ENCODE results near the gene EMILIN3. TPM values are rescaled to one million over a fixed set of nuclear protein-coding genes. Genes with fewer than 3 reads are reported as not detected.

The EMILIN3 gene
- total RNA-seq, 1 experiment from 2014 or later: not detected

- peak overlapping the region; percentile 44 to 56 for H3K4me3 ChIP-seq (replicated peaks in 1 of 2; ENCODE audit: low read depth in 1 of 2, low read length in 2 of 2)
- DNase-seq (ENCODE audit: low read depth, low spot score) (no peak), ATAC-seq (no peak)
- TF ChIP-seq EZH2phosphoT487 (IDR thresholded peaks at IDR 0.05; ENCODE audit: borderline replicate concordance): no peak
- TF ChIP-seq, protein P1, sequence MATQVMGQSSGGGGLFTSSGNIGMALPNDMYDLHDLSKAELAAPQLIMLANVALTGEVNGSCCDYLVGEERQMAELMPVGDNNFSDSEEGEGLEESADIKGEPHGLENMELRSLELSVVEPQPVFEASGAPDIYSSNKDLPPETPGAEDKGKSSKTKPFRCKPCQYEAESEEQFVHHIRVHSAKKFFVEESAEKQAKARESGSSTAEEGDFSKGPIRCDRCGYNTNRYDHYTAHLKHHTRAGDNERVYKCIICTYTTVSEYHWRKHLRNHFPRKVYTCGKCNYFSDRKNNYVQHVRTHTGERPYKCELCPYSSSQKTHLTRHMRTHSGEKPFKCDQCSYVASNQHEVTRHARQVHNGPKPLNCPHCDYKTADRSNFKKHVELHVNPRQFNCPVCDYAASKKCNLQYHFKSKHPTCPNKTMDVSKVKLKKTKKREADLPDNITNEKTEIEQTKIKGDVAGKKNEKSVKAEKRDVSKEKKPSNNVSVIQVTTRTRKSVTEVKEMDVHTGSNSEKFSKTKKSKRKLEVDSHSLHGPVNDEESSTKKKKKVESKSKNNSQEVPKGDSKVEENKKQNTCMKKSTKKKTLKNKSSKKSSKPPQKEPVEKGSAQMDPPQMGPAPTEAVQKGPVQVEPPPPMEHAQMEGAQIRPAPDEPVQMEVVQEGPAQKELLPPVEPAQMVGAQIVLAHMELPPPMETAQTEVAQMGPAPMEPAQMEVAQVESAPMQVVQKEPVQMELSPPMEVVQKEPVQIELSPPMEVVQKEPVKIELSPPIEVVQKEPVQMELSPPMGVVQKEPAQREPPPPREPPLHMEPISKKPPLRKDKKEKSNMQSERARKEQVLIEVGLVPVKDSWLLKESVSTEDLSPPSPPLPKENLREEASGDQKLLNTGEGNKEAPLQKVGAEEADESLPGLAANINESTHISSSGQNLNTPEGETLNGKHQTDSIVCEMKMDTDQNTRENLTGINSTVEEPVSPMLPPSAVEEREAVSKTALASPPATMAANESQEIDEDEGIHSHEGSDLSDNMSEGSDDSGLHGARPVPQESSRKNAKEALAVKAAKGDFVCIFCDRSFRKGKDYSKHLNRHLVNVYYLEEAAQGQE (IDR thresholded peaks at IDR 0.05; ENCODE audit: low read depth): no peak
- H2AFZ ChIP-seq (ENCODE audit: low read depth, low read length, poor library complexity, severe bottlenecking): no peak overlapping the region
- H3K9me3 ChIP-seq (ENCODE audit: control insufficient read depth in 1 of 2, insufficient read depth in 1 of 2, low read depth in 1 of 2, low read length in 2 of 2): no peaks in the 10 kb centered on the region
- H3K27me3 ChIP-seq (ENCODE audit: insufficient read depth, low read length): no peaks in the 10 kb centered on the region
- no peaks in the 10 kb centered on the region for H3K36me3 ChIP-seq (ENCODE audit: control insufficient read depth in 1 of 2, insufficient read depth in 2 of 2, low read length in 2 of 2)
- H3K79me2 ChIP-seq (ENCODE audit: insufficient read depth, low read length): no peaks in the 10 kb centered on the region
- RAD21 ChIA-PET (ENCODE audit: low non-redundant PET in 1 of 2, low total read pairs in 2 of 2, uncharacterized antibody in 2 of 2, unreplicated experiment in 2 of 2): no interaction called here
- no peaks in the 10 kb centered on the region for H3K9me2 ChIP-seq (ENCODE audit: insufficient read depth)
- H4K20me1 ChIP-seq (ENCODE audit: insufficient read depth): no peaks in the 10 kb centered on the region
- H3K4me2 ChIP-seq (ENCODE audit: low read length): peak overlapping the region; percentile 84
- no peak overlapping the region for H3K27ac ChIP-seq (ENCODE audit: low read depth, low read length)
- CTCF ChIA-PET: interaction anchor here (0.9 kb wide), 1 partner anchor 22 kb away, joined by 3 read pairs; the partner anchor contains the start of gene LPIN3
- no TSS peak for BruUV-seq (replicated peaks)
- intact Hi-C loops (cut with micrococcal nuclease): no loop called here
- POLR2A ChIA-PET: no interaction called here
- H3K9ac ChIP-seq (ENCODE audit: low read length): 0 out of 2 replicates have a peak overlapping the region, but pooled peaks have one; percentile 37
- peaks cover 9 to 27% of the 10 kb centered on the region in 2 experiments for H3K4me1 ChIP-seq (ENCODE audit: control insufficient read depth in 1 of 2, insufficient read depth in 2 of 2, low read length in 2 of 2)
These were observed 48.4 kb downstream of the EMILIN3 start for GRCh38 chr20:41318271-41318649.

DNA sequence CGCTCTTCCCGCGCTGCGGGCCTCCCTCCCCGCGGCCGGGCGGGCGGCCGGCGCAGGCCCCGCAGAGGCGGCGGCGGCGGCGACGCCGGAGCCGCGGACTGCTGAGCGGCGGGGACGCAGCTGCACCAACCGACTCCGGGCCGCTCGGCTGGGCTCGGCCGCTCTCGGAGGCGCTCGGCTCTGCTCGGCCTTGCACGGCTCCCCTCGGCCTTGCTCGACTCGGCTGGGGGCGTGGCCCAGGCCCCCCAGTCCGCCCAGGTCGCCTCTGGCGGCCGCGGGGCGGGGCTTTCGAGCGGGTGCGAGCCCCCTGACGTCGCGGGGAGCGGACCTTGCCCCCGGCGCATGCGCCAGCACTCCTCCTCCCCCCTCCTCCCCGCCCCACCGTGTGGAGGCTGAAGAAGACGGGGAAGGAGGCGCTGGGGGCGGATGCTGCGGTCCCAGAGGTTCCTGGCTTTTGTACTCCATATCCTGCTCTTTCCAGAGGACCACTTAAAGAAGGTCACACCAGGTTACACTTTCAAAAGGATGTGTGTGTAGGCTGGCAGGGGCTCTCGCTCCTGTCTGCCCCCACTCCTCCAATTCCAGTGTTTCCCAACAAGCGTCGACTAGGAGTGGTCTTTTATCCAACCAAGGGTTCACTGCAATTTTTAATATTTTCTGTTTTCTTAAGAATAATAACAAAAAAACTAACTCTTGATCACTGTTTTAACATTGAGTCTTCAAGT lies 48.9 kb downstream of the EMILIN3 start, which contains the start of gene ZHX3:
Gene ZHX3, minus strand, starts transcription at position 186 of the 725 bp plus-strand sequence. CDS start 112,815 bp downstream, outside the sequence.
- Histone ChIP-seq H3K27me3 (ENCODE audit: insufficient read depth, low read length) (no peaks in the 10 kb centered on the region), H3K36me3 (ENCODE audit: control insufficient read depth in 1 of 2, insufficient read depth in 2 of 2, low read length in 2 of 2) (no peaks in the 10 kb centered on the region), H3K4me2 (ENCODE audit: low read length) (peak within 1 kb of the TSS; percentile 88), H3K4me1 (ENCODE audit: control insufficient read depth in 1 of 2, insufficient read depth in 2 of 2, low read length in 2 of 2) (peaks cover 9 to 27% of the 10 kb centered on the region in 2 experiments), H3K4me3 (replicated peaks in 1 of 2; ENCODE audit: low read depth in 1 of 2, low read length in 2 of 2) (peak within 1 kb of the TSS; percentile 71 to 76), H3K79me2 (ENCODE audit: insufficient read depth, low read length) (no peaks in the 10 kb centered on the region), H3K27ac (ENCODE audit: low read depth, low read length) (peak within 1 kb of the TSS; percentile 61; the same call in 1 of the 2 replicates), H3K9ac (ENCODE audit: low read length) (peak within 1 kb of the TSS; percentile 56), H3K9me3 (ENCODE audit: control insufficient read depth in 1 of 2, insufficient read depth in 1 of 2, low read depth in 1 of 2, low read length in 2 of 2) (no peaks in the 10 kb centered on the region), H4K20me1 (ENCODE audit: insufficient read depth) (no peaks in the 10 kb centered on the region), H2AFZ (ENCODE audit: low read depth, low read length, poor library complexity, severe bottlenecking) (no peak within 1 kb of the TSS), H3K9me2 (ENCODE audit: insufficient read depth) (no peaks in the 10 kb centered on the region)
- TSS peak; percentile 81 for BruUV-seq (replicated peaks)
- intact Hi-C loops (cut with micrococcal nuclease): no loop called here
- TF ChIP-seq POLR2A (IDR thresholded peaks at IDR 0.05; ENCODE audit: borderline replicate concordance, extremely low read depth, insufficient read depth, insufficient read length) (no peak), TCF7L2 (IDR thresholded peaks at IDR 0.05; ENCODE audit: borderline replicate concordance, extremely low read depth, insufficient read depth, insufficient read length) (no peak), MAX (IDR thresholded peaks at IDR 0.05) (no peak), POLR2AphosphoS5 (IDR thresholded peaks at IDR 0.05; ENCODE audit: low read depth, low read length) (peak; percentile 74)
- TF ChIP-seq, protein P2, sequence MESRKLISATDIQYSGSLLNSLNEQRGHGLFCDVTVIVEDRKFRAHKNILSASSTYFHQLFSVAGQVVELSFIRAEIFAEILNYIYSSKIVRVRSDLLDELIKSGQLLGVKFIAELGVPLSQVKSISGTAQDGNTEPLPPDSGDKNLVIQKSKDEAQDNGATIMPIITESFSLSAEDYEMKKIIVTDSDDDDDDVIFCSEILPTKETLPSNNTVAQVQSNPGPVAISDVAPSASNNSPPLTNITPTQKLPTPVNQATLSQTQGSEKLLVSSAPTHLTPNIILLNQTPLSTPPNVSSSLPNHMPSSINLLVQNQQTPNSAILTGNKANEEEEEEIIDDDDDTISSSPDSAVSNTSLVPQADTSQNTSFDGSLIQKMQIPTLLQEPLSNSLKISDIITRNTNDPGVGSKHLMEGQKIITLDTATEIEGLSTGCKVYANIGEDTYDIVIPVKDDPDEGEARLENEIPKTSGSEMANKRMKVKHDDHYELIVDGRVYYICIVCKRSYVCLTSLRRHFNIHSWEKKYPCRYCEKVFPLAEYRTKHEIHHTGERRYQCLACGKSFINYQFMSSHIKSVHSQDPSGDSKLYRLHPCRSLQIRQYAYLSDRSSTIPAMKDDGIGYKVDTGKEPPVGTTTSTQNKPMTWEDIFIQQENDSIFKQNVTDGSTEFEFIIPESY (IDR thresholded peaks at IDR 0.05; ENCODE audit: extremely low read depth, insufficient replicate concordance, low read length): no peak
- peak; percentile 99 for ATAC-seq
- CTCF ChIA-PET: interaction anchor here (1.4 kb wide), 1 partner anchor 23 kb away, joined by 5 read pairs; the partner anchor contains the start of gene LPIN3
- RAD21 ChIA-PET (ENCODE audit: low non-redundant PET in 1 of 2, low total read pairs in 2 of 2, uncharacterized antibody in 2 of 2, unreplicated experiment in 2 of 2): no interaction called here
- POLR2A ChIA-PET: no interaction called here
- DNase-seq (ENCODE audit: low read depth, low spot score): peak; percentile 85
